GM12874 (cell line): Measurements from ENCODE around the gene FAM174B.

Experiments
- CTCF ChIP-seq: IDR thresholded peaks from 2 replicates; pipeline ENCODE4 v1.5.1; 2011; ENCODE audit warnings: low read depth, mild to moderate bottlenecking, control low read depth, low read length, moderate library complexity; ENCODE audit not compliant: insufficient read depth

FAM174B gene

DNA sequence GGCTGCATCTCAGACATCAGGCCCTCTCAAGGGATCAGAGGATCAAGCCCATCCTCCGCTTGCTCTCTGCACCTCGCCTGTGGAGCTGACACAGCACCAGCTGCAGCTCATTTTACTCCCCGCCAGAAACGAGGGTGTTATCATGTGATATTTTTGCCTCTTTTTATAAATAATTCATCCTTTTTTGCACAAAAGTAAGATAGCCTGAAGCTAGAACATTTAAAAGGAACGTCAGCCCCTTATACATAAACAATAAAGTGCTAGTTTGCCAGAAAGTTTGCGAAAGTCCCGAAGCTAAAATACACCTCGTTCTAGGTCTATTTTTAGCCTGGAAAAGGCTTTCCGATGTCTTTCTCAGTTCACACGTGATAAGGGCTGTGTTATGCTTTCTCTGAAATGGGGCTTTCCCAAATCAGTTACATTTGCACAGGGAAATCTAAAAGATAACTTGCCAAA is 9.6 kb upstream of the FAM174B start:
- TF ChIP-seq CTCF: no peak

GRCh38 chr15:92664178-92664900 is 8.8 kb upstream of the FAM174B start:
- no peak for TF ChIP-seq CTCF

DNA sequence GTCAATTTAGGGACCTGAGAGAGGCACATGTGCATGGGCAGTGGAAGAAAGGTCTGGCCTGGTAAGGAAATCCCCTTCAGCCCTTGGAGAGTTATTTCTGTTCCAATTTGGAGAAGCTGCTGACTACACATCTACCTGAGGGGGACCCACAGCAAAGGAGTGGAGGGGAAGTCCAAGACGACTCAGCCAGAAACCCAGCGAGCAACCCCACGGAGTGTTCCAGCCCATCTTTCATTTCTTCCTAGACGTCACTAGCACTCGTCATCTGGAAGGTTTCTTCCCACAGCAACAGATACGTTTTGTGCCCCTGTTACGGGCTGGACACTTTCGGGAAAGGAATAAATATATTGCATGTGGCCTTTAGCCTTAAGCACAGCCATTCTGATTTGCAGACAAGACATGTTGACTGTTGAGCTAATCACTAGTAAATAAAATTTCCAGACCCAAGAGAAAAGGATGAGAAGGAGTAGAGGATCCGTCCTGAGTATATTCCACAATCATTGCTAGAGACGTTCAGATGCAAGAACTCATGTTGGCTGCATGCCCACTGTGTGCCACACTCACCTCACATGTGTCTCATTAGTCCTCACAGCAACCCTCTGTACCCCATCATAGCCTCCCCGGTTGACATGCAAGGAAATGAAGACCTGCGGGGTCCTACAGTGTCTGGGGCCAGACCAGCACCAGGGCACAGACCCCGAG is 7.8 kb upstream of the FAM174B start:
- no peak for TF ChIP-seq CTCF

DNA sequence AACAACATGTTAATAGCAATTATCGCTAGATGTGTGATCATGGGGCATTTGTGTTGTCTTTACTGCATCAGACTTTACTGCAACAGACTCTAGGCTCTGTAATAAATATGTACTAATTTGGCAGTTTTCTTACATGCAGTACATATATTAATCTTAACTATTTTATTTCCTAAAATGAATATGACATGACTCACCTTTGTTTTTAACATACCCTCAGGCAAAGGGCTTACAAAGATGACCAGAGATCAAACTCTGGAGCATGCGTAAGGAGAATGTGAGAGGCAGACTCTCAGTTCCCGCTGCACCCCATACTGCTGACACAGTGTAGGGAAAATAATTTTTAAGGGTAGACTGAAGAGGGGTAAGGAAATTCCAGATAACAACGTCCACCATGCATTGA is 7.2 kb upstream of the FAM174B start:
- TF ChIP-seq CTCF: no peak

GRCh38 chr15:92661956-92662355 is 6.4 kb upstream of the FAM174B start:
- TF ChIP-seq CTCF: no peak

GRCh38 chr15:92661069-92661468 is 5.5 kb upstream of the FAM174B start:
- no peak for TF ChIP-seq CTCF

GRCh38 chr15:92657486-92657885 is 1.9 kb upstream of the FAM174B start:
- TF ChIP-seq CTCF: no peak
